Astrocyte of the cerebellum (primary cell): ENCODE measurements around the gene SELENOH.

Experiments
- DNase-seq: peaks from one replicate; pipeline ENCODE4 v3.0.0-alpha.2; 2011; ENCODE audit warnings: low read depth
- H3K4me3 ChIP-seq: 2 replicates; pipeline ENCODE4 v1.5.1; 2011; ENCODE audit warnings: mild to moderate bottlenecking, low read depth, low read length, moderate library complexity
- CTCF ChIP-seq: IDR thresholded peaks from 2 replicates; pipeline ENCODE4 v1.5.1; 2012; ENCODE audit warnings: low read length, low read depth, moderate library complexity, mild to moderate bottlenecking; ENCODE audit errors: missing control alignments
- in situ Hi-C: cut with HindIII; loops from 2 replicates; pipeline ENCODE4 v1.10.0; 2017; ENCODE audit warnings: low sequenced_read_pairs

Gene SELENOH

DNA sequence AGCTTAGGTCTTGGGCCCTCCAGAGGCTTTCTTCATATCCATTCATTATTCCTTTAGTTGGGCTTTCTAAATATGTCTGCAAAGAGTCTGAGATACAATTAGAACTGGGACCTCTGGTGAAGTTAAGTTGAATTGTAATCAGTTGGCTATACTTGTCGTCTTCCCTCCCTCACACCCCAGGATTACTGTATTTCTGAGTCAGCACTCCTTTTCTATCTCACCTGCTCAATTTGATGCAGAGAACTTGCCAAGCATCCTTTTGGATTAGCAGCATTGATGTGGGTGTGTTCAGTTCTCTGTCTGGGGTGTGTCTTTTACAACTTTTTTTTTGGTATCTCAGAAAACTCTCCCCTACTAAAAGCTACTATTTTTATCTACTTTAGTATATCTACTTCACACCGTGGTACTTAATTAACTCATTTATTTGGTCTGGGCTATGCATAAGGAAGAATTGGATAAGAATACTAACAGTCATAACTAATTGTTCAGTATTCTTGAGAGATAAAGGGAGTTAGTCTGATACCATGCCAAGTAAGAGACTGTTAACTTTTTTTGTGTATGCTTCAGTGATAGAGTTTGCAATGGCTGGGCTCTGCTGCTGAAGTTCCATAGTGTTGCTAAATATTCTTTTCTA lies 35.4 kb downstream of the SELENOH start:
- DNase-seq = no peak
- TF ChIP-seq CTCF = no peak
- no peak overlapping the region for H3K4me3 ChIP-seq
- in situ Hi-C loops = no loop called here

GRCh38 chr11:57777969-57778317 lies 36.7 kb downstream of the SELENOH start:
- TF ChIP-seq CTCF = no peak
- in situ Hi-C loops = no loop called here
- DNase-seq = no peak
- peak overlapping the region; percentile 23 for H3K4me3 ChIP-seq

GRCh38 chr11:57778318-57779037 lies 37.2 kb downstream of the SELENOH start:
- peak overlapping the region; percentile 23 for H3K4me3 ChIP-seq
- peak; percentile 100 for DNase-seq
- no peak for TF ChIP-seq CTCF
- in situ Hi-C loops = no loop called here

GRCh38 chr11:57779276-57779675 lies 38.0 kb downstream of the SELENOH start:
- no peak for DNase-seq
- no peak overlapping the region for H3K4me3 ChIP-seq
- in situ Hi-C loops = no loop called here
- TF ChIP-seq CTCF = peak; percentile 13

DNA sequence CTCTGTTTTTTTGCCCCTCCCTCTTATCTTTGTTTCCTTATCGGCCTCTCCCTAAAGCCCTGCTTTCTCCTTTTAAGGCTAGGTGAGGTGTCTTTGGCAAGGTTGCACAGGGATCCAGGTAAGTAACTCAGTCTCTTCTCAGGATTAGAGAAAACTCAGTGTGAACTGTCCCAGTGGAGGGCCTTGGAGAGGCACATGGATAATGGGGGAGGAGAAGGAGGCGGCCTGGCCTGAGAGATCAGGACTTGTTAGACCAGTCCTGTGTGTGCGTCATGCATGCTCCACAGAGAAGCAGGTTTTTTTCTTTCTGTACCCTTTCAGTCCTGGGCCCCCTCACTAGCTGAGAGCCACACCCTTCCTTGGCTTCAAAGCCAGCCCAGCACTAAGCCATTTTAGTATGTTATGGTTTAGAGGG lies 40.2 kb downstream of the SELENOH start:
- TF ChIP-seq CTCF = no peak
- in situ Hi-C loops = no loop called here
- DNase-seq = no peak

DNA sequence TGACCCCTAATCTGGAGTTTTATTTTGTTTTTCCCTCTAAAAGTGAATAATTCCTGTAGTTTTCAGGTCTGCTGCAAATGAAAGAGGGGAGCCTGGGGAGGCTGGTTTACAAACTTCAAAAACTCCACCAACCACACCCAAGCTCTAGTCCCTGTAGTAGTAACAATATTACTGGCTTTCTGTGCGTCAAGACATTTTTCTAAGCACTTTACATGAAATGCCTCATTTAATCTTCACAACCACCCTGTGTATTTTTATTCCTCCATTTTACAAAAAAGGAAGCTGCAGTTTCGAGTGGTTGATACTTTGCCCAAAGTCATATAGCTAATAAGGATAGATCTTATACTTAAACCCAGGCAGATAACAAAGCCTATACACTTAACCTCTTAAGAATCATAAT lies 43.8 kb downstream of the SELENOH start:
- DNase-seq = no peak
- TF ChIP-seq CTCF = no peak
- in situ Hi-C loops = no loop called here

More for the DNA sequence above, 40.2 kb downstream of the SELENOH start:
- no peak overlapping the region for H3K4me3 ChIP-seq

More for the DNA sequence above, 43.8 kb downstream of the SELENOH start:
- H3K4me3 ChIP-seq = no peak overlapping the region
